Measurements from ENCODE around the gene PRR27. TPM values are rescaled to one million over a fixed set of nuclear protein-coding genes. Genes with fewer than 3 reads are reported as not detected.

PRR27 gene
- total and polyA plus RNA-seq, 2 donors (not counting 3 experiments of a cell fraction or from before 2014, with no cell fraction given): not detected

GRCh38 chr4:70138751-70139150, 15.3 kb upstream of the PRR27 start:
- Histone ChIP-seq H2AFZ (ENCODE audit: low read depth, low read length) (no peak overlapping the region), H3K79me2 (ENCODE audit: control insufficient read depth, insufficient read depth, low read length) (no peaks in the 10 kb centered on the region), H3K36me3 (ENCODE audit: control insufficient read depth in 2 of 2, extremely low read depth in 1 of 2, insufficient read depth in 2 of 2, low read length in 2 of 2) (no peaks in the 10 kb centered on the region), H3K4me1 (ENCODE audit: control insufficient read depth, extremely low read depth, insufficient read depth, low read length) (no peaks in the 10 kb centered on the region), H4K20me1 (replicated peaks; ENCODE audit: control insufficient read depth, extremely low read depth, insufficient read depth, low read length) (no peaks in the 10 kb centered on the region), H3K9me3 (replicated peaks; ENCODE audit: control insufficient read depth, insufficient read depth, low read length) (no peaks in the 10 kb centered on the region), H3K9me1 (replicated peaks; ENCODE audit: control insufficient read depth, extremely low read depth, insufficient read depth, low read length) (no peaks in the 10 kb centered on the region), H3K9ac (replicated peaks; ENCODE audit: extremely low read depth, insufficient read depth, low read length) (no peak overlapping the region), H3K27me3 (ENCODE audit: control insufficient read depth in 2 of 2, insufficient read depth in 2 of 2, low read length in 2 of 2) (no peaks in the 10 kb centered on the region), H3K4me2 (ENCODE audit: insufficient read depth, low read length) (no peak overlapping the region), H3K4me3 (replicated peaks in 1 of 3; ENCODE audit: insufficient read depth in 1 of 3, low read depth in 1 of 3, low read length in 3 of 3) (no peak overlapping the region), H3K27ac (ENCODE audit: insufficient read depth, low read depth, low read length) (no peak overlapping the region)
- FAIRE-seq: no peak
- DNase-seq (ENCODE audit: low read depth, low spot score): no peak
- TF ChIP-seq MAX (IDR thresholded peaks at IDR 0.05; ENCODE audit: insufficient read depth, insufficient read length) (no peak), POLR2A (IDR thresholded peaks at IDR 0.05; ENCODE audit: low read depth, low read length) (no peak), POLR2AphosphoS5 (IDR thresholded peaks at IDR 0.05; ENCODE audit: insufficient read depth, low read depth, low read length) (no peak), EZH2 (IDR thresholded peaks at IDR 0.05; ENCODE audit: borderline replicate concordance, low read depth, low read length, severe bottlenecking) (no peak), MYC (IDR thresholded peaks at IDR 0.05; ENCODE audit: low read depth, low read length) (no peak), FOS (IDR thresholded peaks at IDR 0.05; ENCODE audit: borderline replicate concordance, insufficient read depth, low read length) (no peak), GATA2 (IDR thresholded peaks at IDR 0.05; ENCODE audit: insufficient read depth, insufficient read length, low read depth, low read length) (no peak), JUN (IDR thresholded peaks at IDR 0.05; ENCODE audit: borderline replicate concordance, insufficient read depth, insufficient read length, low read depth) (no peak), CTCF (IDR thresholded peaks at IDR 0.05; ENCODE audit: extremely low read depth in 1 of 2, insufficient read depth in 1 of 2, low read depth in 1 of 2, low read length in 2 of 2) (no peak)
- POLR2A ChIA-PET: no interaction called here
- no TSS peak for BruUV-seq (replicated peaks)
- dilution Hi-C loops (cut with MboI; ENCODE audit: extremely low pct_ligation_motif_present, low sequenced_read_pairs): no loop called here
- intact Hi-C loops (cut with micrococcal nuclease): no loop called here
- CTCF ChIA-PET: no interaction called here

Measured in endothelial cell of umbilical vein (primary cell).